Erythroblast (primary cell): ENCODE results near the gene CD93.

Source experiments
- GATA1 ChIP-seq: IDR thresholded peaks from 2 replicates; pipeline ENCODE4 v1.6.1; 2011; ENCODE audit warnings: low read depth, mild to moderate bottlenecking, control low read depth, low read length, moderate library complexity
- POLR2A ChIP-seq: IDR thresholded peaks from 2 replicates; pipeline ENCODE4 v1.6.1; 2011; ENCODE audit warnings: mild to moderate bottlenecking, low read length

DNA sequence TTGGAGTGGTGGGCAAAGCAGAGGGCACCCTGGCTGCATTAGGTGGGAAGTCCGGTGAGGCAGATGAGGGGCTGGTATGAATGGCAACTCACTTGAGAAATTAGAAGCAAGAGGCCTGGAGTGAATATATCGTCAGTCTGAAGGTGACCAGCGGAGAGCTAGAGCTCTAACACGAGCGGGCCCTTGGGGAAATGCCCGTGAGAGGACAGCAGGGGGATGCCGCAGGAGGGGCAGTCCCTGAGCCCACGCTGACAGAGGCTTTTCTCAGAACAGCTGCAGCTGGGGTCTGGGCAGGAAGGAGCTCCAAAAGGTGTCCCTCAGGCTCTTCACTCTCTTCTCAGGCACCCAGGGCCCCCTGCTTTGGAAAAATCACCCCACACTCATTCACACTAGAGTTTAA, 32.0 kb upstream of the CD93 start:
- TF ChIP-seq POLR2A (no peak), GATA1 (no peak)
